Activated CD4-positive, CD25-positive, alpha-beta regulatory T cell (primary cell): Measurements from ENCODE around the gene KLRC1.
"Not testable (repeated sequence)": the region's sequence is repeated elsewhere in the genome, so short reads cannot be mapped to it uniquely, and the experiment has no call there.

Experiments used
- DNase-seq, 4 experiments: peaks; one replicate each; lab custom pipeline; 2025; lab: John Stamatoyannopoulos, UW

KLRC1 gene

GRCh38 chr12:10453156-10453555 is at the start of gene KLRC1:
KLRC1 (minus strand) TSS chr12:10453377; CDS start chr12:10451156, 2,221 bp downstream.
- no peak for DNase-seq

- no peak for DNase-seq
Measured at GRCh38 chr12:10501030-10501429, 47.9 kb upstream of the KLRC1 start.

GRCh38 chr12:10498042-10498441 is 44.9 kb upstream of the KLRC1 start:
- no peak for DNase-seq

GRCh38 chr12:10497602-10498001 is 44.4 kb upstream of the KLRC1 start:
- no peak for DNase-seq

- no peak for DNase-seq
Measured at GRCh38 chr12:10491766-10492165, 38.6 kb upstream of the KLRC1 start.

- not testable (repeated sequence) for DNase-seq
Measured at GRCh38 chr12:10487328-10487727, 34.2 kb upstream of the KLRC1 start.

GRCh38 chr12:10481901-10482300 is 28.7 kb upstream of the KLRC1 start:
- DNase-seq: not testable (repeated sequence)

- DNase-seq: not testable (repeated sequence)
Measured at GRCh38 chr12:10472808-10473207, 19.6 kb upstream of the KLRC1 start.

GRCh38 chr12:10469701-10470100 is 16.5 kb upstream of the KLRC1 start:
- DNase-seq: no peak

- DNase-seq: no peak
Measured at GRCh38 chr12:10466311-10466710, 13.1 kb upstream of the KLRC1 start.

GRCh38 chr12:10457760-10458159 is 4.6 kb upstream of the KLRC1 start:
- DNase-seq: no peak

- no peak for DNase-seq
Measured at GRCh38 chr12:10456856-10457255, 3.7 kb upstream of the KLRC1 start.

- DNase-seq: no peak
Measured at GRCh38 chr12:10455766-10456165, 2.6 kb upstream of the KLRC1 start.

GRCh38 chr12:10454531-10454930 is 1.4 kb upstream of the KLRC1 start:
- no peak for DNase-seq

- no peak for DNase-seq
Measured at GRCh38 chr12:10448236-10448635, 4.9 kb downstream of the KLRC1 start.

- DNase-seq: not testable (repeated sequence)
Measured at GRCh38 chr12:10446052-10446451, 7.1 kb downstream of the KLRC1 start.

GRCh38 chr12:10441144-10441543 is 12.0 kb downstream of the KLRC1 start:
- DNase-seq: not testable (repeated sequence)

GRCh38 chr12:10439608-10440274 is 13.4 kb downstream of the KLRC1 start:
- DNase-seq: not testable (repeated sequence)

GRCh38 chr12:10437601-10438000 is 15.6 kb downstream of the KLRC1 start:
- not testable (repeated sequence) for DNase-seq

GRCh38 chr12:10435816-10436215 is 17.4 kb downstream of the KLRC1 start, which contains the start of gene KLRC2:
KLRC2 (minus strand) TSS chr12:10436010; CDS start chr12:10435986, 24 bp downstream.
- not testable (repeated sequence) for DNase-seq

GRCh38 chr12:10430623-10431022 is 22.6 kb downstream of the KLRC1 start:
- not testable (repeated sequence) for DNase-seq

GRCh38 chr12:10425938-10426337 is 27.2 kb downstream of the KLRC1 start:
- not testable (repeated sequence) for DNase-seq

- DNase-seq: not testable (repeated sequence)
Measured at GRCh38 chr12:10424260-10424899, 28.8 kb downstream of the KLRC1 start.
